Activated CD4-positive, alpha-beta T cell treated with anti-CD3 and anti-CD28 coated beads, Interleukin-2, amount 50 U/mL, for 4 hours (primary cell): Measurements from ENCODE around the gene SH3YL1.

Experiments
- DNase-seq, 2 experiments: peaks; one replicate each; pipeline ENCODE4 v3.0.0-alpha.2; 2020

Gene SH3YL1

DNA sequence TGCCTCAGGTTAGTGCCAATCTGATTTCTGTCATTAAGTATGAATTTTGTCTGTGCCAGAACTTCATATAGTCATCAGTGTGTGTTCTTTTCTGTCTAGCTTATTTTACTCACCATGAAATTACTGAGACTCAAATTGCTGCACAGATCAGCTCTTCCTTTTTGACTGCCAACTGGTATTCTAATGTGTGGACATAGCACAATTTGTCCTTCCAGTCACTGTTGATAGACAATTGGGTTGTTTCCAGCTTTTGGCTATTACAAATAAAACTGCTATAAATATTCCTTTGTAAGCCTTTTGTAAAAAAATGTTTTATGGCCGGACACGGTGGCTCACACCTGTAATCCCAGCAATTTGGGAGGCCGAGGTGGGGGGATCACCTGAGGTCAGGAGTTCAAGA, 7.7 kb downstream of the SH3YL1 start:
- DNase-seq = no peak

GRCh38 chr2:255195-255594, 8.6 kb downstream of the SH3YL1 start:
- no peak for DNase-seq

DNA sequence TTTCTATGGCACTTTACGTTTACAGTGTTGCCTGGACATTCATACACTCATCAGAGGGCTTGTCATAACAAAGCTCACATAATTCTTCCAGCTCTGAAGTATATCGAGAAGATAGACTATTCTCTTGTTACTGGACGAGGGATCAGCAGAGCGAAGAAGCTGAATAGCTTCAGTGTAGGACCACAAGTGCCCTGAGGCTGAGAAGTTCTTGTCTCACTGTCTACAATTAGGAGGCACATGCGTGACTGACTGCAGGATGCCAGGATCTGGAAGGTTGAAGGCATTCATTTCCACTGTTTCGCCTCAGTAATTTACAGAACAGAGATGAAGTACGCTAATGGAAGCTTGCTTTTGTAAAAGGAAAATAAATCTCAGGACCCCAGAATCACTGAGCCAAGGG, 9.6 kb downstream of the SH3YL1 start:
- no peak for DNase-seq

- no peak for DNase-seq
These were observed 10.6 kb downstream of the SH3YL1 start for GRCh38 chr2:253202-253638.

DNA sequence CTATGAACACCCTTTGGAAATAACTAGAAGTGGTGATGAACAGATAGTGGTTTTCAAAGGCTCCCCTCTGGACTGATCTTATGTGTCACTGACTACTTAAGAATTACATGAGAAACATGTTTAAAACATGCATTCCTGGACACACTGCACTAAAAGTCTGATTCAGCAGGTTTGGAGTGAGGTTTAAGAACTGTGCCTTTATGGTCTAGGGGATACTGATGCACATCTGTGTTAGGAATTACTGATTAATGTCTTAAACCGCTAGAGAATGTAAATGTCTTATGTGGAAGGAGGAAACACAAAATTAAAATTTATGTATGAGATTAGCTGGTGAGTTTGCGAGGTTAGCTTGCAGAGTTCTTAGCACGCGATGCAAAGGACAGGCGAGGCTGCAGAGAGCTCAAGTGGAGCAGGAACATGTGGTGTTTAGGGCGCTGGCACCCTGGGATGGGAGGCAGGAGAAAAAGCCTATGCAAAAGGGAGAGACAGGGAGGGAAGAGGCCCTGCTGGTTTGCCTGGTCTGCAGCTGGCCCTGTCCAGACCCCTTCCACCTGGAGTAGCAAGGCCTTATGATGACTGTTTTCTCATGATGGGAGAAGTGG, 11.7 kb downstream of the SH3YL1 start:
- DNase-seq = no peak

DNA sequence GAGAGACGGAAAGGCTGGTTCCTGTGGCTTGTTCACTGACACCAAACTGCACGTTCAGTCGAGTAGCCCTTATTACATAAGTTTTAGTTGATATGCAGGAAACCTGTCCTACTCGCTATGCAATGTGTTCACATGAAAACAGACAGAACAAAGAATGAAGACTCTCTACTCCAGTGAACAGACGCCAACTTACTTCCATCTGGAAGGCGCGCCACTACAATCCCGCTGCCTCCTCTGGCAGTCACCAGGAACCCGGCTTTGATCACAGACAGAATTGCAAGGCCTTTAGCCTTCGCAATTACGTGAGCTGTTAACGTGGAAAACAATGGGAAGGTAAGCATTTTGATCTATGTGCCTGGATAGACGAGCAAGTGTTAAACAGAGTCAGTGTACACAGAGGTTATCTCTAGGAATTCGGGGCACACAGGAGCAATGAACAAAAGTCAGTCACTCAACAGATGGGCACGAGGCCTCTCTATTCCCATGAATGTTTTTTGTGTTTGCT, 14.2 kb downstream of the SH3YL1 start:
- no peak for DNase-seq

DNA sequence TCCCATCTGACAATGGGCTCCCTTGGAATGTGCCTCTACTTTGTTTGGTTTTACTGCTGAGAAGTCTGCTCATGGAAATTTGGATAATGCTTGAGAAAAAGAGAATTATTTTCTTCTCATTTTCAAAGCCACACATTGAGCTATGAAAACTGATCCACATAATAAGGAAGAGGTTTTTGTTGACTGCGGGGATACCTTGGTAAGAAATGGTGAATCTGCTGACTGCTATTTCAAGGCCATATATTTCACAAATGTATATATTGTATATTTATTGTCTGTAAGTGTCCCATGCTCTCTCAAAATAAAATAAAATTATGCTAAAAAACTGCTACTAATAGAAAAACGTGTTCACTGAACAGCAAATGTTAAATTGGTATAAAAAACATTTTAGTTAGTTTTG, 15.1 kb downstream of the SH3YL1 start:
- no peak for DNase-seq

DNA sequence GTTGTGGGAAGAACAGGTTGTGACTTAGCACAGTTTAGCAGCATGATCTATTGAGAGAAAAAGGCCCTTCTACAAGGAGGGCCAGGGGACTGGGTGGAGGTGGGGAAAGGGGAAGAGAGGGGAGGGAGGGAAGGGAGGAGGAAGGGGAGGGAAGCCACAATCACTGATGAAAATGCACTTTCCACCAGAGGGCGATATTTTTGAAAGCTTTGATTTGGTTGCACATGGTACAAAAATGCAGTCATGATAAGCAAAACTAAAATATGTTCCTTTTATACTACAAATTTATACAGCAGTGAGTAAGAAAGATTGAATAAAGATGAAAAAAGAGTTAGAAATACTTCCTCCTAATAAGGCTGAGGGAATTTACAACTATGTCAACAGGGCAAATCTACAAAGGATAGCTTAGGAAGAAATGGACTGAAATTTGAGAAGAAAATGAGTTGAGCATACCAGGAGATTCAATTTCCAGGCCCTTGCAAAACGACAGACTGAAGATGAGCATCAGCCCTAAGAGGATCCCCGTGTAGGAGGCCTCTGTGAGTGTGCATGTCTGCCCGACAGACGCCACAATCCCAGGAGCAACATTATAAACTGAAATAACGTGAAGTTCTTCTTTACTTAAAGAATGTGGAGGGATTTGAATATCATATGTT, 17.2 kb downstream of the SH3YL1 start:
- DNase-seq = no peak

- DNase-seq = no peak
These were observed 19.3 kb downstream of the SH3YL1 start for GRCh38 chr2:244547-244946.

- DNase-seq = no peak
These were observed 25.0 kb downstream of the SH3YL1 start for GRCh38 chr2:238869-239268.

- DNase-seq = no peak
These were observed 25.4 kb downstream of the SH3YL1 start for GRCh38 chr2:238431-238830.

GRCh38 chr2:237878-238277, 26.0 kb downstream of the SH3YL1 start:
- no peak for DNase-seq

DNA sequence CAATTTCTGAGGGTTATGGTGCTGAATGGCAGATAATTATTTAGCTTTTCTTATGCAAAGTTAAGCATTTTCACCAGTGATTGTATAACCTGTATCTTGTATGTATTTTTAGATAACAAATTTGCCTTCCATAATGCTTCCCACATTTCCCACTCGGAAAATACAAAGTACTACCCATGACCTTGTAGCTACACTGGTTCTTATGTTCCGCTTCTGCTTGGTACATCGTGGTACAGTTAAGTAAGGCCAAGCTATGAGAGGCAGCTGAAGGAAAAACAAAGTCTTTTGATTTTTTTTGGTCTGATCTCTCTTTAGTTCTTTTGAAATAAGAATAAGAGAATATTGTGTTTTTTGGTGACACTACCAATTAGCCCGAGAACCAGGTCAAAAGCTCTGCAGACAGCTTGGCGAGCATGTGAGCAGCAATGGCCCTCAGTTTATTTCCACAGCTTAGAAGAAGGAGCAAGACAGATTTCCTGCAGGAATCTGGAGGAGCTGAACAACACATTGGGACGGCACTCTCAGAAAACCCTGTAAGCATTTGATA, 26.8 kb downstream of the SH3YL1 start:
- DNase-seq = no peak

- no peak for DNase-seq
These were observed 29.4 kb downstream of the SH3YL1 start for GRCh38 chr2:234421-234820.

DNA sequence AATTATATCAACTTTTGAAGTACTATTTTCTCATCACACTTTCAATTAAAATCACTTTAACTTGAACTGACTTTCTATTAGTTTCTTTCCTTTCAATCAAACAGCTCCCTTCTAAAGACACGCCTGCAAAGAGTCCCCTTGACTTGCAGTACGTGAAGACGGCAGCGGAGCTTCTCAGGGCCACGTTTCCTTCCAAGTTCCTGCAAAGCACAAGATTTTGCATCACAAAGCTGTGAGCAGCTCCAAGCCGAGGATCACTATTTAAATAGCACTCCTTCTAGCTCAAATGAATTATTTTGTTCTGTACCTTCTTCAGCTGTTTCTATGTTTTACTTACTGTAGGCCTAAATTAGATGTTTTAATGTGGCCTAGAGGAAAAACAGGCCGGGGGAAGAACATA, 30.8 kb downstream of the SH3YL1 start:
- no peak for DNase-seq

DNA sequence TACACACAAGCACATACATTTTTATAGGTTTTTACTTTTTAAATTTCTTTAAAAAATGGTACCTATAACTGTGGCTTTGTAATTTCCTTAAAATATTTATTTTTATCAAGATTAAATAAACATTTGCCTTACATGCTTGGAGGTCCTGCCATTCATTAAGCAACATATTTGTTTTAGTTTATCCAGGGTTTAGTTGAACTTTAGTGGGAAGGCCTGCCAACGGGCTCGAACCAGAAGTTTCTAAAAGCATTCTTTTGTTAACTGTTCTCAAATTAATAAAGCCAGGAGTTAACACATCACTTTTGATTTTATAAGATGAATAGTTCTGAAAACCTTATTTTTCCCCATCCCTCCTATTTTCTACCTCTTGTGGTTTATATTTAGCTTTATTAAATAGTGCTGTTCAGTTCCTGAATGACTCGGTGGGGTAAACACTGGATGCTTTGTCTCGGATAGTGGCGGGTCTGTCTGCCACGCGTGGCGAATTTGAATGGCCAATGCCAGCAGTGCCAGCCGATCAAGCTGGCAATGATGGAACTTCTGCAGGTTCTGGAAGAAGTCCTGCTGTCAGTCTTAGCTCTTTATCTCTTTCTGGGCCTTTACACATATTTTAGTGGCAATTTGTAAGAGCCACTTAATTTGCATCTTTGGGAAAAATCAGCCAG, 32.2 kb downstream of the SH3YL1 start:
- no peak for DNase-seq

DNA sequence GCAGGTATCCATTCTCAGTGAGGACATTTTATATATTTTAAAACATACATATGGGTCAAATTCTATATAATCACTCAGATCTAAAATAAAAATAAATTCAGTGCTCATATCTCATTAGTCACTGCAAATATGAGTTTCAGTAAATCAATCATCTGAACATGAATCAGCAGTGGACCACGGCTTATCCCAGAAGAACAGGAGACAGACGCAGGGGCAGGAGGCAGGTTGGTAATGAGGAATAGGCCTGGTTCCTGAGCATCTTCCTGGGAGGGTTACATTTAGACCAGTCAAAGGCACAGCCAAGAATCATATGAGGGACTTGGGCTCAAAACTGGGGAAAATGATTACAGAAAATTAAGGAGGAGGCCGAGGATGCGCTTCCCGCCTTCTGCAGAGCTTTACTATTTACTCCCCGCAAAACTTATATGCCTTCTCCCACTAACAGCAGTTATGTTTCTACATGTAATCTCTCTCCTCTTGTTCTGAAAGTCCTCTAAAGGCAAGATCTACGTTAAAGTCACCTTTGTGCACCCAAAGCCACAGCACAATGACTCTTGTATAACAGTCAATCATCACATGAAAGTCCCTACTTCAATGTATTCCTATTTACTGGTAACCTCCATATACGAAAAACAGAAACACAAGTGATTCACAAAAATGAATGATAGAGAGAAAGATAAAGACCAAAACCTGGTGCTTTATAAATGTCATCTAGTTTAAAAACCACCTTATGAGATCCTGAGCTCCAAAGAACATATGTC, 35.1 kb downstream of the SH3YL1 start:
- no peak for DNase-seq

GRCh38 chr2:228115-228514, 35.7 kb downstream of the SH3YL1 start:
- DNase-seq = no peak

DNA sequence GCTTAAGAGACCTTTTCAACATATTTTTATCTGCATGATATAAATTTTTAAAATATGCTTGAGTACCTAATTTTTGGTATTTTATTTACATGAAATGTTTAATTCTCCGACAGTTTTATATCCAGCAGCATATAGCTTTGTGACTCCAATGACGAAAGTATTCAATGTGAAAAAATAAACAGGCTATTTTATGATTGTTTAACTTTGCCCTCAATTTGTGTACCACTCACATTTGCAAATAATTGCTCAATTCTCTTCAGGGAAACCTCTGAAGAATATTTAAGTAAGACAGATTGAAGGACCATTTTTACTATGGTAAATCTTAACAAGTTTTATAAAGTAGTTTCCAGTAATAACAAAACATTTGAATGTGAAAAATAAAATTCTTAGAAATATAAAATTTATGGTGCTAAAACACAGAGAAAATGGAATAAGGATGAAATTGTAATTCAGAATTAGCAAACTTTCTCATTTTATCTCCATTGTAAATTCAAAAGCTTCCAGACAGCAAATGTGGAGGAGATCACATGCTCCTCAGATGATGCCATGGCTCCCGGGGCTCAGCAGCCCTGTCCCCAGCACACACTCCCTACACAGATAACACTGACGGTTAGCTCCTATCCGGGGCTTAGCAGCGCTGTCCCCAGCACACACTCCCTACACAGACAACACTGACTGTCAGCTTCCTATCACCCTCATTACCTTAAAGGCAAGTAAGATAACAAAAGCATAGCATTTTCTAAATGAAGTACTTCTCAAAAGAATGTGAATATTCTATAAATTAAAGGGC, 39.7 kb downstream of the SH3YL1 start:
- no peak for DNase-seq

- DNase-seq = no peak
These were observed 40.4 kb downstream of the SH3YL1 start for GRCh38 chr2:223451-223850.

DNA sequence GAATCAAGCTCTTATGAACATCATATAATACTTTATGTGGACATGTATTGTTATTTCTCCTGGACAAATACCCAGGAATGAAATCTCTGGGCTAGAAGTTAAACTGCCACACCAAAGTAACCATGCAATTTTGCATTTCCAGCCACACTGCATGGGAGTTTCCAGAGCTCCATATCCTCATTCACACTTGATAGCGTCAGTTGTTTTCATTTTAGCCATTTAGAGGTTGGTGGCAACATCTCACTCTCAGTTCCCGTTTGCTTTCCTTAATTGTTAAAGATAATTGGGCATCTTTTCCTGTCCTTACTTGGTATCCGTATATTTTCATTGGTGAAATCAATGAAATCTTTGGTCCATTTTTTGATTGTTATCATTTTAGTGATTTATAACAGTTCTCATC, 47.8 kb downstream of the SH3YL1 start:
- no peak for DNase-seq

DNA sequence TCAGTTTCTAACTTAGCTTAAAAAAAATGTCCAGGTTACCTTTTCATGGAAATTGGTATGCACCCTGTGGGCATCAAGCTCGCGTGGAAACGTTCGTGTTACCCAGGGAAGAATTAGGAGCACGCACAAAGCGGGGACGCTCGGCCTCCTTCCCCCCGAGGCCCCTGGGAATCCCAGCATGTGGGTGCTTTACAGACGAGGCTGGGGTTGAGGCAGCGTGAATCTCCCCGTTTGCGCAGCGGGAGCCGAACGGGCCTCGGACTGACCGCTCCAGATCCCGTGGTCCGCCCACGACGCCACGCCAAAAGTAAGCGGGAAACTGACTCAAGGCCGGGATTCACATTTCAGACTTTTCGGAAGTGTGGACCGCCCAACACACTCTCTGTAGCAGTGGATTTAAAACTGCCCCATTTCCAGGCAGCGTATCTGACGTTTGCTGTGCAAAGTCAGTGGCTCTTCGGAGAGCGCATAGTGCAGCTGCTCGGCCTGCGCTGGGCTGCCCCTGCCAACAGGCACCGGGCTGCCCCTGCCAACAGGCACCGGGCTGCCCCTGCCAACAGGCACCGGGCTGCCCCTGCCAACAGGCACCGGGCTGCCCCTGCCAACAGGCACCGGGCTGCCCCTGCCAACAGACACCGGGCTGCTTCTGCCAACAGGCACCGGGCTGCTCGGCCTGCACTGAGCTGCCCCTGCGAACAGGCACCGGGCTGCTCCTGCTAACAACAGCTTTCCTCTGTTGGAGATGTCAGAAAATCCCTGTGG, 49.7 kb downstream of the SH3YL1 start:
- no peak for DNase-seq
